Measurements from ENCODE around the gene CCDC187. TPM values are rescaled to one million over a fixed set of nuclear protein-coding genes. Genes with fewer than 3 reads are reported as not detected.

The CCDC187 gene
- total RNA-seq, 4 donors from 2014 or later = 0.27 to 5.1 (median 2.2) TPM

GRCh38 chr9:136329636-136330405, 25.9 kb upstream of the CCDC187 start:
- peaks cover 0 to 30% of the 10 kb centered on the region in 2 donors for H3K4me1 ChIP-seq
- H3K36me3 ChIP-seq = no peaks in the 10 kb centered on the region
- H3K27me3 ChIP-seq = no peaks in the 10 kb centered on the region
- intact Hi-C loops (cut with DNase I; ENCODE audit: low total_unique reads) = no loop called here
- H3K4me3 ChIP-seq = no peak overlapping the region
- H3K27ac ChIP-seq = no peak overlapping the region
- H3K9me3 ChIP-seq = no peaks in the 10 kb centered on the region
- TF ChIP-seq POLR2A (IDR thresholded peaks at IDR 0.05) = no peak
- TF ChIP-seq CTCF (IDR thresholded peaks at IDR 0.05) = no peak
- no peak for DNase-seq

- H3K4me1 ChIP-seq = peaks cover 0 to 30% of the 10 kb centered on the region in 2 donors
- DNase-seq = no peak
- intact Hi-C loops (cut with DNase I; ENCODE audit: low total_unique reads) = no loop called here
- H3K27ac ChIP-seq = peak overlapping the region; percentile 56 to 86
- no peaks in the 10 kb centered on the region for H3K36me3 ChIP-seq
- H3K9me3 ChIP-seq = no peaks in the 10 kb centered on the region
- TF ChIP-seq CTCF (IDR thresholded peaks at IDR 0.05) = no peak
- TF ChIP-seq POLR2A (IDR thresholded peaks at IDR 0.05) = no peak
- peak overlapping the region; percentile 57 to 88 for H3K4me3 ChIP-seq
- no peaks in the 10 kb centered on the region for H3K27me3 ChIP-seq
These were observed 25.3 kb upstream of the CCDC187 start for GRCh38 chr9:136329211-136329627.

GRCh38 chr9:136328622-136329041, 24.7 kb upstream of the CCDC187 start:
- H3K4me1 ChIP-seq = peaks cover 0 to 30% of the 10 kb centered on the region in 2 donors
- peak overlapping the region; percentile 57 to 88 for H3K4me3 ChIP-seq
- DNase-seq = peak in 1 of 2 donors; percentile 61
- intact Hi-C loops (cut with DNase I; ENCODE audit: low total_unique reads) = no loop called here
- H3K36me3 ChIP-seq = no peaks in the 10 kb centered on the region
- H3K27ac ChIP-seq = peak overlapping the region; percentile 56 to 86
- TF ChIP-seq CTCF (IDR thresholded peaks at IDR 0.05) = no peak
- no peak for TF ChIP-seq POLR2A (IDR thresholded peaks at IDR 0.05)
- no peaks in the 10 kb centered on the region for H3K27me3 ChIP-seq
- H3K9me3 ChIP-seq = no peaks in the 10 kb centered on the region

GRCh38 chr9:136328011-136328621, 24.2 kb upstream of the CCDC187 start:
- H3K27ac ChIP-seq = peak overlapping the region; percentile 56 to 86
- H3K9me3 ChIP-seq = no peaks in the 10 kb centered on the region
- H3K4me3 ChIP-seq = peak overlapping the region; percentile 57 to 88
- no peak for DNase-seq
- H3K27me3 ChIP-seq = no peaks in the 10 kb centered on the region
- TF ChIP-seq CTCF (IDR thresholded peaks at IDR 0.05) (no peak), POLR2A (IDR thresholded peaks at IDR 0.05) (no peak)
- intact Hi-C loops (cut with DNase I; ENCODE audit: low total_unique reads) = no loop called here
- H3K36me3 ChIP-seq = no peaks in the 10 kb centered on the region
- H3K4me1 ChIP-seq = peaks cover 0 to 30% of the 10 kb centered on the region in 2 donors

All from uterus (tissue), 4 donors.